SU-DHL-6 (cell line): ENCODE measurements around the gene PGBD2.

Experiments used
- H2AFZ ChIP-seq: fragments of 200-600 bp; sonication (generic); 2 replicates; pipeline ENCODE4 v1.6.1; 2014; ENCODE audit warnings: low read depth, mild to moderate bottlenecking, moderate library complexity, mixed read lengths, antibody characterized with exemption, low read length; ENCODE audit not compliant: severe bottlenecking
- H3F3A ChIP-seq: fragments of 200-600 bp; shearing (Covaris generic); 2 replicates; pipeline ENCODE4 v1.6.0; 2016; ENCODE audit warnings: antibody characterized with exemption, mild to moderate bottlenecking; ENCODE audit not compliant: insufficient read depth
- H3K27ac ChIP-seq: fragments of 200-600 bp; sonication (generic); 2 replicates; pipeline ENCODE4 v1.5.1; 2016; ENCODE audit warnings: low read depth, mild to moderate bottlenecking, low read length, moderate library complexity, mixed read lengths
- H3K27me3 ChIP-seq: fragments of 200-600 bp; sonication (generic), shearing (Covaris generic); 2 replicates; pipeline ENCODE4 v1.6.0; 2014; ENCODE audit warnings: mild to moderate bottlenecking, low read length
- H3K36me3 ChIP-seq: fragments of 200-600 bp; sonication (generic); 2 replicates; pipeline ENCODE4 v1.6.1; 2014; ENCODE audit warnings: mild to moderate bottlenecking, low read length, mixed read lengths
- H3K4me2 ChIP-seq: fragments of 300-600, 200-600 bp; shearing (Covaris generic), sonication (generic); 2 replicates; pipeline ENCODE4 v1.6.0; 2014; ENCODE audit warnings: low read length, low read depth, mild to moderate bottlenecking; ENCODE audit not compliant: poor library complexity, severe bottlenecking
- H3K4me3 ChIP-seq: fragments of 200-600 bp; sonication (generic); 2 replicates; pipeline ENCODE4 v1.5.1; 2014; ENCODE audit warnings: antibody characterized with exemption, low read length, mild to moderate bottlenecking, mixed read lengths; ENCODE audit not compliant: insufficient read depth, poor library complexity, severe bottlenecking
- H3K79me2 ChIP-seq: fragments of 200-600 bp; sonication (generic); 2 replicates; pipeline ENCODE4 v1.6.1; 2014; ENCODE audit warnings: mild to moderate bottlenecking, low read length, moderate library complexity; ENCODE audit not compliant: insufficient read depth
- H3K9ac ChIP-seq: fragments of 200-600 bp; sonication (generic); 2 replicates; pipeline ENCODE4 v1.7.0; 2014; ENCODE audit warnings: mild to moderate bottlenecking, low read length
- H3K9me2 ChIP-seq: fragments of 200-600 bp; sonication (generic); replicated peaks from 2 replicates; pipeline ENCODE4 v1.6.1; 2014; ENCODE audit warnings: low read length; ENCODE audit not compliant: insufficient read depth
- H3K9me3 ChIP-seq: fragments of 200-600 bp; sonication (generic); 2 replicates; pipeline ENCODE4 v1.6.1; 2014; ENCODE audit warnings: low read length, mixed read lengths; ENCODE audit not compliant: insufficient read depth
- H4K20me1 ChIP-seq: fragments of 200-600 bp; sonication (generic); 2 replicates; pipeline ENCODE4 v1.6.1; 2014; ENCODE audit warnings: low read depth, mild to moderate bottlenecking, antibody characterized with exemption, low read length, moderate library complexity, mixed read lengths
- EZH2phosphoT487 ChIP-seq: fragments of 200-600 bp; sonication (generic), shearing (Covaris generic); conservative IDR thresholded peaks from 2 replicates; pipeline ENCODE4 v1.6.1; 2018; ENCODE audit warnings: mild to moderate bottlenecking, antibody characterized with exemption, low read length, moderate library complexity, mixed read lengths
- TF ChIP-seq, protein P1 (sequence below): fragments of 200-600 bp; sonication (generic); IDR thresholded peaks from one replicate; pipeline ENCODE4 v1.5.1; 2017; ENCODE audit warnings: antibody characterized with exemption, mild to moderate bottlenecking, low read length, moderate library complexity; ENCODE audit not compliant: insufficient read depth, poor library complexity, severe bottlenecking

Gene PGBD2, protein sequence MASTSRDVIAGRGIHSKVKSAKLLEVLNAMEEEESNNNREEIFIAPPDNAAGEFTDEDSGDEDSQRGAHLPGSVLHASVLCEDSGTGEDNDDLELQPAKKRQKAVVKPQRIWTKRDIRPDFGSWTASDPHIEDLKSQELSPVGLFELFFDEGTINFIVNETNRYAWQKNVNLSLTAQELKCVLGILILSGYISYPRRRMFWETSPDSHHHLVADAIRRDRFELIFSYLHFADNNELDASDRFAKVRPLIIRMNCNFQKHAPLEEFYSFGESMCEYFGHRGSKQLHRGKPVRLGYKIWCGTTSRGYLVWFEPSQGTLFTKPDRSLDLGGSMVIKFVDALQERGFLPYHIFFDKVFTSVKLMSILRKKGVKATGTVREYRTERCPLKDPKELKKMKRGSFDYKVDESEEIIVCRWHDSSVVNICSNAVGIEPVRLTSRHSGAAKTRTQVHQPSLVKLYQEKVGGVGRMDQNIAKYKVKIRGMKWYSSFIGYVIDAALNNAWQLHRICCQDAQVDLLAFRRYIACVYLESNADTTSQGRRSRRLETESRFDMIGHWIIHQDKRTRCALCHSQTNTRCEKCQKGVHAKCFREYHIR

DNA sequence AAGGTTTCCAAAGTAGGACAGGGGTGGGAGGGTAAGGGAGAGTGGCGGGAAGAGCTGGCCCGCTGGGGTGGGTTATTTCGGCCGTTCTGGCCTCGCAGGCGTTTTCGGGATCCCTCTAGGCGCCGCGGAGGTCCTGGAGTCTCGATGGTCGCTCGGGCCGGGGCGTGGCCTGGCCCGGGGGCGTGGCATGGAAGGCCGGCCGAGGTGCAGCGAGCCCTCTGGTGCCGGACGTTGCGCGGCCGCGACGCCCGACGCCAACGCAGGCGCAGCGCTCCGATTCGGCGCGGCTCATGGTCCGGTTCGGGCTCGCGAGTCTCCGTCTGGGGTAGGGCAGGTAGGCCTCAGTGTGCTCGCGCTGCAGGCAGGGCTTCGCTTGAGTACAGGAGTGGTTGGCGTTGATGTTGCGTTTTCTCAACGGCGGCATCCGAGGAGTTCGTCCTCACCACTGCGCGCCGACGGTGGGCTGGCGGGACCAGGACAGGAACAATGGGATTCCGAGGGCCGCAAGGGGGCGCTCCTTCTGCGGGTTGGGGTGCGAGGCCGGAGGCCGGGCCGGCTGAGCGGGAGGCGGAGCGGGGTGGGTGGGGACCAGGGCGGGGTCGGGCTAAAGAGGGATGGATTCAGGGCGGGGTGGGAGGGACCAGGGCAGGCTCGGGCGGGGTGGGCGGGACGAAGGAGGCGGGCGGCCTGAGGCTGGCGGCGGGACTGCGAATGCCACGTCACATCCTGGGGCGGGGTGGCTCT lies at the start of gene PGBD2:
Gene PGBD2 (plus strand): TSS at position 227 of the 744 bp plus-strand sequence. CDS start 7,628 bp downstream, outside the sequence.
- H3K27me3 ChIP-seq, result no peaks in the 10 kb centered on the region
- H3K9me3 ChIP-seq, result no peaks in the 10 kb centered on the region
- H3K9ac ChIP-seq, result peak within 1 kb of the TSS; percentile 72
- H3K79me2 ChIP-seq, result peaks cover 9% of the 10 kb centered on the region
- peak within 1 kb of the TSS; percentile 64 for H3K27ac ChIP-seq
- H3K9me2 ChIP-seq, result no peaks in the 10 kb centered on the region
- no peak for TF ChIP-seq EZH2phosphoT487
- TF ChIP-seq, protein P1, sequence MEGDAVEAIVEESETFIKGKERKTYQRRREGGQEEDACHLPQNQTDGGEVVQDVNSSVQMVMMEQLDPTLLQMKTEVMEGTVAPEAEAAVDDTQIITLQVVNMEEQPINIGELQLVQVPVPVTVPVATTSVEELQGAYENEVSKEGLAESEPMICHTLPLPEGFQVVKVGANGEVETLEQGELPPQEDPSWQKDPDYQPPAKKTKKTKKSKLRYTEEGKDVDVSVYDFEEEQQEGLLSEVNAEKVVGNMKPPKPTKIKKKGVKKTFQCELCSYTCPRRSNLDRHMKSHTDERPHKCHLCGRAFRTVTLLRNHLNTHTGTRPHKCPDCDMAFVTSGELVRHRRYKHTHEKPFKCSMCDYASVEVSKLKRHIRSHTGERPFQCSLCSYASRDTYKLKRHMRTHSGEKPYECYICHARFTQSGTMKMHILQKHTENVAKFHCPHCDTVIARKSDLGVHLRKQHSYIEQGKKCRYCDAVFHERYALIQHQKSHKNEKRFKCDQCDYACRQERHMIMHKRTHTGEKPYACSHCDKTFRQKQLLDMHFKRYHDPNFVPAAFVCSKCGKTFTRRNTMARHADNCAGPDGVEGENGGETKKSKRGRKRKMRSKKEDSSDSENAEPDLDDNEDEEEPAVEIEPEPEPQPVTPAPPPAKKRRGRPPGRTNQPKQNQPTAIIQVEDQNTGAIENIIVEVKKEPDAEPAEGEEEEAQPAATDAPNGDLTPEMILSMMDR, result peak; percentile 60
- H3K36me3 ChIP-seq, result no peaks in the 10 kb centered on the region
- H3K4me2 ChIP-seq, result peak within 1 kb of the TSS; percentile 79
- H3F3A ChIP-seq, result peaks cover 14% of the 10 kb centered on the region; the same call in 1 of the 2 replicates
- H2AFZ ChIP-seq, result peak within 1 kb of the TSS; percentile 97
- H3K4me3 ChIP-seq, result peak within 1 kb of the TSS; percentile 68
- no peaks in the 10 kb centered on the region for H4K20me1 ChIP-seq

DNA sequence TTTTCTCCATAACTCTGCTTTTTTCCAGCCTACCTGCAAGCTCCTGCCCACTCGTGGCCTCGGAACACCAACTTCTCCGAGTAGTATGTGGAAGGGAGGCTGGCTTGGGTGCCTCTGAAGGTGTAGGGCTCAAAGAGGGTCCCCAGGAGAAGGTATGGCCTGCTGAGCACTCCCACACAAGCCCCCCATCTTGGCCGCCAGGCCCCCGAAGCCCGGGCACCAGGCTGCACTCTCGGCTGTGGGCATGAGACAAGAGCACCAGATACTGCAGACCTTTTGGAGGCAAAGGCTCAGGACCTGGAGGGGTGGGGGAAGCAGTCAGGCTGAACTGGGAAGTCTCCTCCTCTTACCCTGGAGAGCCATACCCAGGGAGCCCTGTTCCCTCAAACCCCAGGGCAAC lies 48.8 kb upstream of the PGBD2 start:
- Histone ChIP-seq H3K27me3 (no peaks in the 10 kb centered on the region), H3K4me3 (peak overlapping the region; percentile 64), H3F3A (peaks cover 4% of the 10 kb centered on the region; the same call in 1 of the 2 replicates), H3K27ac (no peak overlapping the region), H3K9me2 (no peaks in the 10 kb centered on the region), H3K9me3 (no peaks in the 10 kb centered on the region), H2AFZ (no peak overlapping the region), H3K9ac (peak overlapping the region; percentile 82), H3K36me3 (no peaks in the 10 kb centered on the region), H3K79me2 (peaks cover 9% of the 10 kb centered on the region; the same call in 1 of the 2 replicates), H4K20me1 (no peaks in the 10 kb centered on the region), H3K4me2 (peak overlapping the region; percentile 76)
- no peak for TF ChIP-seq EZH2phosphoT487
- TF ChIP-seq, protein P1, result no peak

DNA sequence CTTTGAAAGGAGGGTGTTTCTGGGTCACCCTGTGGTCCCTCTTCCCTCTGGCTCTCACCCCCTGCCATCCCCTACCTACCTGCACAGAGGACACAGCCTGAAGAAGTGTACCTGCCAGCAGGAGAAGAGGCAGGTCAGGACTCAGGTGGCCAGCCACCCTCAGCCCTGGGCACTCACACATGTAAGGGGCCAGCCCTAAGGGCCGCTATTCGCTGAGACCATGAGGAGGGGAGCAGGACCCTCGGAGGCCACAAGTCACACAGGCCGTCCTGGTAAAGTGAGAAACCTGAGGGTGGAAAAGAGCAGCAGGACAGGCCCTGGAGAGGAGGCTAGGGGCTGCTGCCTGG lies 48.3 kb upstream of the PGBD2 start:
- Histone ChIP-seq H3K27me3 (no peaks in the 10 kb centered on the region), H3K9me3 (no peaks in the 10 kb centered on the region), H3K36me3 (no peaks in the 10 kb centered on the region), H3K79me2 (peaks cover 9% of the 10 kb centered on the region; the same call in 1 of the 2 replicates), H3K27ac (peak overlapping the region; percentile 61), H4K20me1 (no peaks in the 10 kb centered on the region), H2AFZ (peak overlapping the region; percentile 80), H3F3A (peaks cover 9% of the 10 kb centered on the region; the same call in 1 of the 2 replicates), H3K9me2 (no peaks in the 10 kb centered on the region), H3K9ac (peak overlapping the region; percentile 82), H3K4me3 (peak overlapping the region; percentile 64), H3K4me2 (peak overlapping the region; percentile 76)
- TF ChIP-seq, protein P1, result no peak
- TF ChIP-seq EZH2phosphoT487, result no peak
